Spleen (tissue), 11 donors: ENCODE measurements around the gene CCDC66. TPM values are rescaled to one million over a fixed set of nuclear protein-coding genes. Genes with fewer than 3 reads are reported as not detected.

Experiments
- DNase-seq: peaks from one replicate; pipeline ENCODE4 v3.0.0-alpha.2; 2020
- H3K27ac ChIP-seq, 8 donors: fragments of 200-600 bp; sonication (generic) in 7 of 8; 1 replicate in 4 of 8; 2 replicates in 4 of 8; pipeline versions ENCODE4 v1.5.0 to v1.8.0; 2016 to 2021; ENCODE audit warnings: inconsistent platforms in 4 of 8, mild to moderate bottlenecking in 4 of 8, moderate library complexity in 1 of 8
- H3K27me3 ChIP-seq, 7 donors: fragments of 200-600 bp; sonication (generic) in 6 of 7; replicated peaks in 1 of 7; 1 replicate in 4 of 7; 2 replicates in 3 of 7; pipeline versions ENCODE4 v1.5.0 to v1.8.0; 2016 to 2021; ENCODE audit warnings: inconsistent platforms in 3 of 7, mild to moderate bottlenecking in 1 of 7
- H3K36me3 ChIP-seq, 6 donors: fragments of 200-600 bp; sonication (generic) in 5 of 6; 1 replicate in 4 of 6; 2 replicates in 2 of 6; pipeline versions ENCODE4 v1.5.0 to v1.8.0; 2016 to 2021; ENCODE audit warnings: inconsistent platforms in 2 of 6
- H3K4me1 ChIP-seq, 6 donors: fragments of 200-600 bp; sonication (generic) in 5 of 6; 1 replicate in 3 of 6; 2 replicates in 3 of 6; pipeline versions ENCODE4 v1.5.0 to v1.8.0; 2016 to 2021; ENCODE audit warnings: inconsistent platforms in 3 of 6
- H3K4me3 ChIP-seq, 8 donors: fragments of 200-600 bp; sonication (generic) in 7 of 8; 1 replicate in 4 of 8; 2 replicates in 4 of 8; pipeline versions ENCODE4 v1.5.0 to v1.8.0; 2016 to 2021; ENCODE audit warnings: inconsistent platforms in 4 of 8, mild to moderate bottlenecking in 4 of 8, moderate library complexity in 2 of 8
- H3K9me3 ChIP-seq, 8 donors: fragments of 200-600 bp; sonication (generic) in 7 of 8; 1 replicate in 4 of 8; 2 replicates in 4 of 8; pipeline versions ENCODE4 v1.5.0 to v1.8.0; 2016 to 2021; ENCODE audit warnings: inconsistent platforms in 4 of 8
- POLR2A ChIP-seq, 3 donors: fragments of 450-650 bp; IDR thresholded peaks; one replicate each; pipeline ENCODE4 v1.5.1; 2017; ENCODE audit warnings: antibody characterized with exemption in 3 of 3, mild to moderate bottlenecking in 1 of 3
- POLR2AphosphoS5 ChIP-seq, 3 donors: sonication (generic); formaldehyde crosslinking; IDR thresholded peaks; one replicate each; pipeline ENCODE4 v1.5.1; 2017; ENCODE audit warnings: antibody characterized with exemption in 3 of 3
- WGBS, 5 donors: extraction: QIAGEN DNeasy Blood & Tissue Kit in 3 of 5; methylation state at CpG; one replicate each; pipeline versions ENCODE4 v1.1.5 to v1.1.7; 2013 to 2018; 5-methylcytosine and 5-hydroxymethylcytosine counted together
- intact Hi-C: fragments of 100-400 bp; cut with DNase I; formaldehyde crosslinking; loops from one replicate; pipeline ENCODE4 v1.15.0; 2023; ENCODE audit warnings: low total_unique reads
- polyA plus RNA-seq, 3 donors: library from polyadenylated mRNA; stranded (reverse); fragments of 200-250 nt; gene quantifications; one replicate each; pipeline ENCODE4 v1.2.1, GENCODE V29; 2013
- total RNA-seq, 7 donors: library from RNA; depleted of rRNA in 3 of 7; stranded (reverse); fragments of >200 nt in 3 of 7; fragmentation: NEBNext Ultra II Directional in 4 of 7; extraction: Animal tissue kit (Norgen Biotek cat#: 25700) in 4 of 7; gene quantifications; one replicate each; pipeline versions ENCODE4 v1.1.0 to v1.2.1, GENCODE V29; 2016 to 2021
- TF ChIP-seq, protein P1 (sequence below), 11 experiments: fragments of 200-600 bp in 7 of 11; fragments of 450-650 bp in 4 of 11; sonication (generic) in 4 of 11; IDR thresholded peaks in 8 of 11; conservative IDR thresholded peaks in 3 of 11; 1 replicate in 7 of 11; 2 replicates in 4 of 11; pipeline versions ENCODE4 v1.4.0 to v1.8.0; 2016 to 2021; ENCODE audit warnings: antibody characterized with exemption in 11 of 11, inconsistent platforms in 4 of 11, mild to moderate bottlenecking in 1 of 11
- donor health status: healthy with polysubstance abuse.
- donor health status: DM: no; HTN: no; CAD: no; lungs with moderate emphysema.
- donor health status: DM: no; HTN: no; CAD: no.
- donor health status: Bipolar disorder and iron deficiency.
- donor health status: healthy.
- donor health status: DM: no; HTN: no; CAD: no.
- donor health status: DM: yes; HTN: yes; CAD: no.

The CCDC66 gene
- total and polyA plus RNA-seq, 10 donors: 8.1 to 80.2 (median 37.7) TPM

DNA sequence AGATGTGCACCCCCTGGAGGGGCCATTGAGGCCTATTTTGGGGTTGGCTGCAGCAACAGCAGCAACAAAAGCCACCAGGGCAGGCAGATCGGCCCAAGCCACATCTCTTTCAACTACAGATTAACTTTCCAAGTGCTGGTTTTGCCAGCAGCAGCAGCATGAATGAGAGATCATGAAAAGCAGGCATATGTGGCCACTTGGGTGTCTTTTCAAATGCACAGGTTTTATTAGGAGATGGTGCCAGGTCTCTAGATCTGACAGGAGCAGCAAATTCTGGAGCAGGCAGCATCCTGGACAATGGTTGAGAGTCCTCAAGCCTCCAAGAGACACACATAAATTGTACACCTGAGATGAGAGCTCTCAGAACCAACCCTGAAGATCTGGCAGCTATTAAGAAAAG, 31.7 kb upstream of the CCDC66 start:
- intact Hi-C loops: no loop called here
- WGBS, 5 donors: 46 to 75% (median 67%) methylated on average over 1 of the region's 1 CpG
- Histone ChIP-seq H3K4me3 (no peak overlapping the region), H3K36me3 (no peaks in the 10 kb centered on the region), H3K4me1 (no peaks in the 10 kb centered on the region), H3K27me3 (peaks cover 0 to 3% (median 0%) of the 10 kb centered on the region in 7 donors), H3K27ac (no peak overlapping the region), H3K9me3 (no peaks in the 10 kb centered on the region)
- no peak for DNase-seq
- TF ChIP-seq, protein P1, sequence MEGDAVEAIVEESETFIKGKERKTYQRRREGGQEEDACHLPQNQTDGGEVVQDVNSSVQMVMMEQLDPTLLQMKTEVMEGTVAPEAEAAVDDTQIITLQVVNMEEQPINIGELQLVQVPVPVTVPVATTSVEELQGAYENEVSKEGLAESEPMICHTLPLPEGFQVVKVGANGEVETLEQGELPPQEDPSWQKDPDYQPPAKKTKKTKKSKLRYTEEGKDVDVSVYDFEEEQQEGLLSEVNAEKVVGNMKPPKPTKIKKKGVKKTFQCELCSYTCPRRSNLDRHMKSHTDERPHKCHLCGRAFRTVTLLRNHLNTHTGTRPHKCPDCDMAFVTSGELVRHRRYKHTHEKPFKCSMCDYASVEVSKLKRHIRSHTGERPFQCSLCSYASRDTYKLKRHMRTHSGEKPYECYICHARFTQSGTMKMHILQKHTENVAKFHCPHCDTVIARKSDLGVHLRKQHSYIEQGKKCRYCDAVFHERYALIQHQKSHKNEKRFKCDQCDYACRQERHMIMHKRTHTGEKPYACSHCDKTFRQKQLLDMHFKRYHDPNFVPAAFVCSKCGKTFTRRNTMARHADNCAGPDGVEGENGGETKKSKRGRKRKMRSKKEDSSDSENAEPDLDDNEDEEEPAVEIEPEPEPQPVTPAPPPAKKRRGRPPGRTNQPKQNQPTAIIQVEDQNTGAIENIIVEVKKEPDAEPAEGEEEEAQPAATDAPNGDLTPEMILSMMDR (IDR thresholded peaks at IDR 0.05 in 8 of 11, conservative IDR thresholded peaks at IDR 0.05 in 3 of 11): no peak
- TF ChIP-seq POLR2AphosphoS5 (IDR thresholded peaks at IDR 0.05) (no peak), POLR2A (IDR thresholded peaks at IDR 0.05) (no peak)

DNA sequence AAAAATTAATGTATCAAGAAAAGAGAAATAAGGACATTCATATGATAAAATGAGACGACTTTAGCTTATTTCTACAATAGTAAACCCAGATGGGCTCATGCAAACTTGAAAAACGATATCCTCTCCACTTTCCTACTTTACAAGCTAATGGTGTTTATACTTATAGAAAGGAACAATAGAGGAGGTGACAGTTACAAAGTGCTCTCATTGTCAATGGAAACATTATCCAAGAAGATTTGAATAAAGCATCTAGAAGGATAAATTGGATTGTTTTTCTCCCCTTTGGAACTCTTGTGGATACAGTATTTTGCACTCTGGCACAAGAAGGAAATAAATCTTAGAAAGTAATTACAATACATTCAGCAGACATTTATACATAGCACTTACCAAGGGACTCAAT, 20.2 kb upstream of the CCDC66 start:
- Histone ChIP-seq H3K36me3 (no peaks in the 10 kb centered on the region), H3K4me3 (no peak overlapping the region), H3K9me3 (peaks cover 0 to 16% (median 11%) of the 10 kb centered on the region in 8 donors), H3K4me1 (no peaks in the 10 kb centered on the region), H3K27me3 (no peaks in the 10 kb centered on the region), H3K27ac (no peak overlapping the region)
- intact Hi-C loops: no loop called here
- TF ChIP-seq POLR2AphosphoS5 (IDR thresholded peaks at IDR 0.05): no peak
- TF ChIP-seq POLR2A (IDR thresholded peaks at IDR 0.05): no peak
- TF ChIP-seq, protein P1 (IDR thresholded peaks at IDR 0.05 in 8 of 11, conservative IDR thresholded peaks at IDR 0.05 in 3 of 11): no peak
- DNase-seq: no peak
- WGBS, 5 donors: 44 to 73% (median 58%) methylated on average over 2 of the region's 2 CpGs

DNA sequence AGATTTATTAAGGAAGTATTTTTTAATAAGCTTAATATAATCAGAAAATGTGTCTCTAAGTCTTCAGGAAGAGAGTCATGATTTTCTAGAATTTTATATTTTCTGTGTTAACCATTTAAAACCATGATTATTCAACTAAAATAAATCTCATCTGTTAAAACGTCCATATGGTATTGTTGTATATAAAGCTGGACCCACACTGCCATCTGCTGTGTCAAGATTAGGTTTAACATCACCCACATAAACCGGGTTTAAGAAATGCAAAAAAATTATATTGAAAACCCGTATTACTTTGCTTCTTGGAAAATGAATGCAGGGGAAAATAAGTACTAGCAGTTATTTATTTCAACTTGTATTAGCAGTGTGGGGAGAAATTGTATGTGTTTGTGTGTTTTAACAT, 9.5 kb upstream of the CCDC66 start:
- Histone ChIP-seq H3K36me3 (no peaks in the 10 kb centered on the region), H3K4me1 (no peaks in the 10 kb centered on the region), H3K9me3 (peaks cover 0 to 6% (median 0%) of the 10 kb centered on the region in 8 donors), H3K4me3 (no peak overlapping the region), H3K27ac (no peak overlapping the region), H3K27me3 (no peaks in the 10 kb centered on the region)
- no peak for TF ChIP-seq POLR2AphosphoS5 (IDR thresholded peaks at IDR 0.05)
- no peak for TF ChIP-seq POLR2A (IDR thresholded peaks at IDR 0.05)
- TF ChIP-seq, protein P1 (IDR thresholded peaks at IDR 0.05 in 8 of 11, conservative IDR thresholded peaks at IDR 0.05 in 3 of 11): no peak
- intact Hi-C loops: no loop called here
- WGBS, 5 donors: 16 to 23% (median 21%) methylated on average over 3 of the region's 3 CpGs
- no peak for DNase-seq

DNA sequence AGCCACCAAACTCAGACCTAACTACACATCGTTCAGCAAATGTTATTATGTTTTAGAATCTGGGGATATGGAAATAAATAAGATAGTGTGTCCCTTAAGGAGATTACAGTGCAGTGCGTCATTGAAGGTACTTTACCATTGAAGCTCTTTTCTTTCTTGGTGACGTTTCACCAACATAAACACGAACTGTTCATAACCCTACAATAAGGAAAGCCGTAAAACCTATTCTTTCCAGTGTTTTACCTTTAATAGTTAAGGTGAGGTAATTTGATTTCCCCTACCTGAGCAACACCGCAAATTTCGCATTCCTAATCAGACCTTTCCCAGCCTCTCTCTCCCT, 826 bp downstream of the CCDC66 start:
- peak overlapping the region; percentile 63 to 91 (median 79) for H3K4me3 ChIP-seq
- H3K4me1 ChIP-seq: peaks cover 14 to 35% (median 24%) of the 10 kb centered on the region in 6 donors
- no peaks in the 10 kb centered on the region for H3K27me3 ChIP-seq
- DNase-seq: no peak
- peak overlapping the region; percentile 80 to 97 (median 88) for H3K27ac ChIP-seq
- peaks cover 0 to 41% (median 15%) of the 10 kb centered on the region in 6 donors for H3K36me3 ChIP-seq
- WGBS, 5 donors: 19 to 38% (median 29%) methylated on average over 7 of the region's 7 CpGs
- H3K9me3 ChIP-seq: no peaks in the 10 kb centered on the region
- intact Hi-C loops: no loop called here
- TF ChIP-seq, protein P1 (IDR thresholded peaks at IDR 0.05 in 8 of 11, conservative IDR thresholded peaks at IDR 0.05 in 3 of 11): peak in 1 of 11 experiments; percentile 1
- no peak for TF ChIP-seq POLR2A (IDR thresholded peaks at IDR 0.05)
